GM21723 (cell line): ENCODE data around the gene ABL1.
A peak's percentile ranks its signal among the peaks of the same experiment; 100 is the strongest.

Source experiments
- ATAC-seq: cut with Tn5 transposase; IDR thresholded peaks from one replicate; pipeline ENCODE4 v1.9.1; 2021; ENCODE audit warnings: mild to moderate bottlenecking, moderate library complexity; ENCODE audit not compliant: unreplicated experiment

Gene ABL1

DNA sequence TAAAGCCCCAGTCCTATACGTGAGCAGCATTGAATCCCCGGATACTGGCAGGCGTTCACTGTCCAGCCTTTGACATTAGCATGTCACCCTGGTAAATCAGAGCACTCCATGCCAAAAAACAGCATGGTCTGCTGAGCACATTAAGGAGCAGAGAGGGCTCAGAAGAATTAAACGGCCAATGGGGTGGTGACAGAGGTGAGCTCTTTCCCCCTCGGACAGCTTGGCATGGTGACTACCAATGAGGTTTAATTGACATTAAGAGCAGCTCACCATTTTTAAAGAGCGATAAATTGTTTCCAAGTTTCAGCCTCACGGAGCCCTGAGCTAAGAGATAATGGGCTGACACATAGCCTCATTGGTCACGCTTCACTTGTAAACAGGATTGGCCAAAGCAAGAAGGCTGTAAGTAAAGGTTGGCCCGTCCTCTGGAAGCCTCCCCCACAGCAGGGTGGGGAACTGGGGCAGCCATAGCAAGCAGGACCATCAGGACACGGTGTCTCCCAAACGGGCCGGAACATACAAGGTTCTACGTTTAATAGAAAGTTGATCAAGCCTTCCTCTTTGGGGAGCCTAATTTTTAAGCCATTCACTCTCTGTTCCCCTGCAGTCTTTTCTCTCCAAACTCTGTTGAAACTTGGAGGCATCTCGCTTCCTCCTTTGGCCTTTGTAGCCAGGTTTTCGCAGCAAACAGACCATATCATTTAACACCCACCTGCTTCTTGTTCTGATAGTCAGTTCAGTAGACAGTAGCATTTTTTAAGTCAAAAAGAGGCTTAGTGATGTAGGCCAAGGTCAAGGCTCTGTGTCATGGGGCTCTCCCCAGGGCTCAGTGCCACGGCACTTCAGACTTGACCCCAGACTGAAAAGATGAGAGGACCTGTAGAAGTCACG, 35.7 kb downstream of the ABL1 start:
- ATAC-seq: peak; percentile 81

DNA sequence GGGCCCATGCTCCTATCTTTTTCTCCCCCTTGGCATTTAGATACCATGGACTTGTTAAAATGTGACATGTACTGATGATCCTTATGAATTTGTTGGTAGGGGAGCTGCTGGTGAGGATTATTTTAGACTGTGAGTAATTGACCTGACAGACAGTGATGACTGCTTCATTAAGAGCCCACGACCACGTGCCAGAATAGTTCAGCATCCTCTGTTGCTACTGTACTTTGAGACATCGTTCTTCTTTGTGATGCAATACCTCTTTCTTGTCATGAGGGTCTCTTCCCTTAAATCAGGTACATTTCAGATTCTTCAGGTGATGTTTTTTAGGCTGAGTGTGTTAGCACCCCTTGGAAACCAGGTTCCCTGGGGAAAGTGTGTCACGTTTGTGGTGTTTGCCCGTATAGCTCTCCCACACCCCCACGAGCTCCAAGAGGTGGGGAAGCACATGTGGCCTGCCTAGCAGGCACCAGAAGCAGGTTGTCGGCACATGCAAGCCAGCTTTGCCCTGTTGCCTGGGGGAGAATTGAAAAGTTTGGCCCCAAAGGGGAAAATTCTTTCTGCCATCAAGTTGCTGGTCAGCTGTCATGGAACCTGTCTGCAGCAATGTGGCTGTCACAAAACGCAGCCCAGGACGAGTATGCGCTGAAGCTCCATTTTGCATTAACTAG, 36.5 kb downstream of the ABL1 start:
- no peak for ATAC-seq

DNA sequence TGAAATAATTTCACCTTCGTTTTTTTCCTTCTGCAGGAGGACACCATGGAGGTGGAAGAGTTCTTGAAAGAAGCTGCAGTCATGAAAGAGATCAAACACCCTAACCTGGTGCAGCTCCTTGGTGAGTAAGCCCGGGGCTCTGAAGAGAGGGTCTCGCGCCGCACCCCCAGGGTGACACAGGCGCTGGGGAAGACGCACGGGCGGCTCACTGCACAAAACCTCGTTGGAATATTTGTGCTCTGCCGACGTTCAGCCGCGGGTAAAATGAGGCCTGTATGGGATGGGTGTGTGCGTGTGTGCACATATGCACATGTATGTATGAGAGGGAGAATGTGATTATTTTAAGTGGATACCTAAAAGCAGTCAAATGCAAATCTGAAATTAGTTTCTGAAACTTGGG, 37.0 kb downstream of the ABL1 start:
- ATAC-seq: no peak

DNA sequence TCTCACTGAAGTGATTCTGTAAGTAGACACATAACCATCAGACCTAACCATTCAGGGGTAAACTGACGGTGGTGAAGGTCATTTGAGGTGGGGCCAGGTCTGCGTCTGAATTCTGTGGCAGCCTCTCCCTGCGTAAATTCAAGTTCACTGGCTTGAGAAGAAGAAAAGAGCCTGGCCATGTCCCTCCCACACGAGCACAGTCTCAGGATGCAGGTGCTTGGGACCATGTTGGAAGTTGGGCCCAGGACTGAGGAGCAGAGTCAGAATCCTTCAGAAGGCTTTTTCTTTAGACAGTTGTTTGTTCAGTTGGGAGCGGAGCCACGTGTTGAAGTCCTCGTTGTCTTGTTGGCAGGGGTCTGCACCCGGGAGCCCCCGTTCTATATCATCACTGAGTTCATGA, 37.5 kb downstream of the ABL1 start:
- no peak for ATAC-seq

DNA sequence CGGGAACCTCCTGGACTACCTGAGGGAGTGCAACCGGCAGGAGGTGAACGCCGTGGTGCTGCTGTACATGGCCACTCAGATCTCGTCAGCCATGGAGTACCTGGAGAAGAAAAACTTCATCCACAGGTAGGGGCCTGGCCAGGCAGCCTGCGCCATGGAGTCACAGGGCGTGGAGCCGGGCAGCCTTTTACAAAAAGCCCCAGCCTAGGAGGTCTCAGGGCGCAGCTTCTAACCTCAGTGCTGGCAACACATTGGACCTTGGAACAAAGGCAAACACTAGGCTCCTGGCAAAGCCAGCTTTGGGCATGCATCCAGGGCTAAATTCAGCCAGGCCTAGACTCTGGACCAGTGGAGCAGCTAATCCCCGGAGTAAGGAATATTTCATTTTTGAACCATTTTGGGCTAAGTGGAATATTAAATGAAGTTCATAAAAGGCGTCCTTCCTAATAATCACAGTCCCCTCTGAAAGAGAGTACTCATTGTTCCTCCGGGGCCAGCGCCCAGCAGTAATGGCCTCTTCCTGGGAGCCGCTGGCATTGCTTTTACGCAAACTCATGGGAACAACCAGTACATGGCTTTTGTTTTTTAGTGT, 38.0 kb downstream of the ABL1 start:
- no peak for ATAC-seq

DNA sequence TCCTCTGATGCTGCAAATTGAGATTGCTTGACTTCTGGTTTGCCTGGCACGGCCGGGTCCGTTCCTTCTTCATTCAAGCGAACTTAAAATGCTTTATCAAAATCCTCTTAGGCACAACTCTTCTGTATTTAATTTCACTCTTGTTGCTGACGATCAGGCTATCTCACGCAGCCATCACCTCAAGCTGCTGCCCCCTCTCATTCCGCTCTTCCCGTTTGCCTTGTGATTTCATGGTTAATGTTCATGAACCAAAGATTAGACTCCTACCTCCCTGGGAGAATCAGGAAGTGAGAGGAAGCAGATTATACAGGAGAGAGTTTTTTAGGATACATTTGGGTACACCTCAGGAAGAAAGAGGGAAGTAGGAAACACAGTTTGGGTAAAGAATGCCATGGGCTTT, 38.9 kb downstream of the ABL1 start:
- ATAC-seq: no peak

DNA sequence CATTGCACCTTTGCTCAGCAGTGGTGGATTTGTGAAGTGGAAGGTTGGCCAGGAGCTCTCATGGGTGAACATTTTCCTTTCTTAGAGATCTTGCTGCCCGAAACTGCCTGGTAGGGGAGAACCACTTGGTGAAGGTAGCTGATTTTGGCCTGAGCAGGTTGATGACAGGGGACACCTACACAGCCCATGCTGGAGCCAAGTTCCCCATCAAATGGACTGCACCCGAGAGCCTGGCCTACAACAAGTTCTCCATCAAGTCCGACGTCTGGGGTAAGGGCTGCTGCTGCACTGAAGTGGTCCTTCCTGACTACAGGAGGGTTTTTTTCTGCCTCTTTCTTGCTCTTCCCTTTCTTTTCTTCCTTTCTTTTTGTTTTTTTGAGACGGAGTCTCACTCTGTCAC, 39.7 kb downstream of the ABL1 start:
- ATAC-seq: no peak

DNA sequence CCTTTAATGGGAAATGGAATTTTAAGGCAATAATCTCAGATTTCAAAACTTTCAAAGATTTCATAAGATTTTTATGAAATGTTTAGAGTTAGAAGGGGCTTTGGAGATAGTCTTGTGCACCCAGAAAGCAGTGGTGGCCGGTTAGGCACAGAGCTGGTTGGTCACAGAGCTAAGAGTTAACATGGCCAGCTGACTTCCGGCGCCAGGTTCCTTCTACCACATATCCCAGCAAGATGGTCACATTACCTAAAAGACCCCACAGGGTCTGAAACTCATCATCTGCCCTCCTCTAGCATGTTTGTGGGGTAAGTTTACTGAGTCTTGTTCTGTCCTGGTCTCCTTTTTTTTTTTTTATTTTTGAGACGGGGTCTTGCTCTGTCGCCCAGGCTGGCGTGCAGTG, 42.2 kb downstream of the ABL1 start:
- ATAC-seq: no peak

DNA sequence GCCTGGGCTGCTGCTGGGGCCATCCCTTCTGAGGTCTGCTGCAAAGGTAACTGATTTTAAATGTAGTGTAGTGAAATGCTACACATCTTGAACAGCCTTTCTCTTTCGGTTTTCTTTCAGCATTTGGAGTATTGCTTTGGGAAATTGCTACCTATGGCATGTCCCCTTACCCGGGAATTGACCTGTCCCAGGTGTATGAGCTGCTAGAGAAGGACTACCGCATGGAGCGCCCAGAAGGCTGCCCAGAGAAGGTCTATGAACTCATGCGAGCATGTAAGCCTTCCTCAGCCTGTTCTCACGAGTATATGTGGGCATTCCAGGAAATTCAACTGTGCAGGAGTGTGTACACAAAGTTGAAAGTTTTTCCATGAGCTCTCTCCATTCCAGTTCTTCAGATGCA, 43.2 kb downstream of the ABL1 start:
- no peak for ATAC-seq

DNA sequence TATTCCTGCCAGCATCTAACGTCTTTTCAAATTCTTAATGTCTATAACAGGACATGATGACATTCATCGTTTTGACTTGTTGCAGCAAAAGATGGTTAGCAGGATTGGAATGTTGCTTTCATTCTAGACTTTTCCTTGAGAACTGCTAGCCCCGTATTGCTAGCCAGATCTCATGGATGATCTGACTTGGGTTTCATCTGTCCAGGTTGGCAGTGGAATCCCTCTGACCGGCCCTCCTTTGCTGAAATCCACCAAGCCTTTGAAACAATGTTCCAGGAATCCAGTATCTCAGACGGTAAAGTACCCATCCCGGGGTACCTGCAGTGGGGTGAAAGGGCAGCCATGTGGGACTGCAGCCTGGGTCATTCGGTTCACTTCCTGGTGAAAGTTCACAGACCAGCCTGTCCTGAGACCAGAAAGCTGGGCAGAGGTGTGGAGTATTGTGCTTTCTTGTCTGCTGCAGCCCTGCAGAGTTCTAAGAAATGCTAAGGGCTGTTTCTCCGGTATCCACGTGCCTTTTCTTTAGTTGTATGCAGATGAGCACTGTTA, 44.9 kb downstream of the ABL1 start:
- no peak for ATAC-seq

DNA sequence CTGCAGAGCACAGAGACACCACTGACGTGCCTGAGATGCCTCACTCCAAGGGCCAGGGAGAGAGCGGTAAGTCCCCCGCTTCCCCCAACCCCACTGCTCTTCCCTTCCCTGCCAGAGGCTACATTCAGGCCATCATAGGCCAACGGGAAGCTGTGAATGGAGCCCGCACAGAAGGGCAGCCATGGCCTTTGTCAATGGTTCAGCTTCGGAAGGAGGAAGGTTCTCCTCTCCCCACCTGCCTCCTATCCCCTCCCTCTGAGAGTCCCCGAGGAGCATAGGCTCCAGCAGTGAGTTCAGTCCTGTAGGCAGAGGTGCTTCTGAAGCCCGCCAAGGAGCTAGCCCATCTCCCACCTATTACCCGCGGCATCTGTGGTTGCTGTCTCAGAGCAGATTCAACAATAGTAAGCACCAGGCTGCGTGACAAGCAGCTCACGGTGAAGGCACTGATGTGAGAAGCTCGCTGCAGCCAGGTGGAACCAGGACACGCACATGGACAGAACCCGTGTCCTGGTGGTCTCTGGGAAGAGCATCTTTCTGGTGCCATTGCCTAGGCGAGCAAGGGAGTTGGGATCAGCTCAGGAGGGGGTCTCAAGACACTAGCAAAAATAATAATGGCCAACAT, 45.7 kb downstream of the ABL1 start:
- ATAC-seq: no peak

DNA sequence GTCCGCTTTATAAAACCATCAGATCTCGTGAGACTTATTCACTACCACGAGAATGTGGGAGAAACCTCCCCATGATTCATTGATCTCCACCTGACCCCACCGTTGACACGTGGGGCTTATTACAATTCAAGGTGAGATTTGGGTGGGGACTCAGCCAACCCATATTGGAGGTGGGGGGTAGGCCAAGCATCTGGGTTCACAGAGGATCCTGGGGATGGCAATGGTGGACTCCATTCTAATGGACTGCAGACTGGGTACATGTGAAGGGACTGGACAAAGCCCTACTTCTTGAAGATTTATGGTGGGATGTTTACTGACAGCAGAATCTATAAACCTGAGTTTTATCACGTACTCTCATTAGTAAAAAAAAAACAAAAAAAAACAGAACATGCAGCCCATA, 46.5 kb downstream of the ABL1 start:
- ATAC-seq: no peak

DNA sequence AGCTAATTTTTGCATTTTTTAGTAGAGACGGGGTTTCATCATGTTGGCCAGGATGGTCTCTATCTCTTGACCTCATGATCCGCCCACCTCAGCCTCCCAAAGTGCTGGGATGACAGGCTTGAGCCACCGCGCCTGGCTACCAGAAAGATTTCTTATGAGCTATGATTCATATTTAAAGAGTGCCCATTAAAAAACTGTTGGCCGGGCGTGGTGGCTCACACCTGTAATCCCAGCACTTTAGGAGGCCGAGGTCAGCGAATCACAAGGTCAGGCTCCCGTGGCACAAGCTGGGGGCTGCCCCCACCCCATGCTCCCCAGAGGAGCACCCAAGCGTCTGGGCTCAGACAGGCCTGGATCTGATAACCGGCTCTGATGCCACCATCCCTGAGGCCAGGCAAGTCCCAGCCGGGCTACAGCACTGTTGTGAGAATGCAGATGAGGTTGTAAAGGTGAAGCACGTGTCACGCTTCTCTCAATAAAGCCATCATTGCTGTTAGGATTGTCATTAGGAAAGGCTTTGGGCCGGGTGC, 47.7 kb downstream of the ABL1 start:
- ATAC-seq: no peak

DNA sequence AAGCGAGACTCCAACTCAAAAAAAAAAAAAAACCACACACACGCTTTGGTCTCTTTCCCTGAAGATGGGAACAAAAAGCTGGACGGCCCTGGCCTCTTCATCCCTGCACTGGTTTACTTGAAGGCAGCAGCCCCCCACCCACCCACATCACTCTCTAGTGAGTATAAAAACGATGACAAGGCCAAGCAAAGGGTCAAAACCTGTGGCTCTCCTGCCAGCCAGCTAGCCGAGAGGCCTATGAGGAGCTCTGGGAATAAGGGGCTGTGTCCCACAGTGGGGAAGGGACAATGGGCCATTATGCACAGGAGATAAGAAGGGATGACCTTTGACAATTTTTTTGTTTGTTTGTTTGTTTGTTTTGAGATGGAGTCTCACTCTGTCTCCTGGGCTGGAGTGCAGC, 48.4 kb downstream of the ABL1 start:
- ATAC-seq: no peak

DNA sequence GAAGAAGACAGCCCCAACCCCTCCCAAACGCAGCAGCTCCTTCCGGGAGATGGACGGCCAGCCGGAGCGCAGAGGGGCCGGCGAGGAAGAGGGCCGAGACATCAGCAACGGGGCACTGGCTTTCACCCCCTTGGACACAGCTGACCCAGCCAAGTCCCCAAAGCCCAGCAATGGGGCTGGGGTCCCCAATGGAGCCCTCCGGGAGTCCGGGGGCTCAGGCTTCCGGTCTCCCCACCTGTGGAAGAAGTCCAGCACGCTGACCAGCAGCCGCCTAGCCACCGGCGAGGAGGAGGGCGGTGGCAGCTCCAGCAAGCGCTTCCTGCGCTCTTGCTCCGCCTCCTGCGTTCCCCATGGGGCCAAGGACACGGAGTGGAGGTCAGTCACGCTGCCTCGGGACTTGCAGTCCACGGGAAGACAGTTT, 49.1 kb downstream of the ABL1 start:
- no peak for ATAC-seq

DNA sequence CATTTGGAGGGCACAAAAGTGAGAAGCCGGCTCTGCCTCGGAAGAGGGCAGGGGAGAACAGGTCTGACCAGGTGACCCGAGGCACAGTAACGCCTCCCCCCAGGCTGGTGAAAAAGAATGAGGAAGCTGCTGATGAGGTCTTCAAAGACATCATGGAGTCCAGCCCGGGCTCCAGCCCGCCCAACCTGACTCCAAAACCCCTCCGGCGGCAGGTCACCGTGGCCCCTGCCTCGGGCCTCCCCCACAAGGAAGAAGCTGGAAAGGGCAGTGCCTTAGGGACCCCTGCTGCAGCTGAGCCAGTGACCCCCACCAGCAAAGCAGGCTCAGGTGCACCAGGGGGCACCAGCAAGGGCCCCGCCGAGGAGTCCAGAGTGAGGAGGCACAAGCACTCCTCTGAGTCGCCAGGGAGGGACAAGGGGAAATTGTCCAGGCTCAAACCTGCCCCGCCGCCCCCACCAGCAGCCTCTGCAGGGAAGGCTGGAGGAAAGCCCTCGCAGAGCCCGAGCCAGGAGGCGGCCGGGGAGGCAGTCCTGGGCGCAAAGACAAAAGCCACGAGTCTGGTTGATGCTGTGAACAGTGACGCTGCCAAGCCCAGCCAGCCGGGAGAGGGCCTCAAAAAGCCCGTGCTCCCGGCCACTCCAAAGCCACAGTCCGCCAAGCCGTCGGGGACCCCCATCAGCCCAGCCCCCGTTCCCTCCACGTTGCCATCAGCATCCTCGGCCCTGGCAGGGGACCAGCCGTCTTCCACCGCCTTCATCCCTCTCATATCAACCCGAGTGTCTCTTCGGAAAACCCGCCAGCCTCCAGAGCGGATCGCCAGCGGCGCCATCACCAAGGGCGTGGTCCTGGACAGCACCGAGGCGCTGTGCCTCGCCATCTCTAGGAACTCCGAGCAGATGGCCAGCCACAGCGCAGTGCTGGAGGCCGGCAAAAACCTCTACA, 49.8 kb downstream of the ABL1 start:
- no peak for ATAC-seq

DNA sequence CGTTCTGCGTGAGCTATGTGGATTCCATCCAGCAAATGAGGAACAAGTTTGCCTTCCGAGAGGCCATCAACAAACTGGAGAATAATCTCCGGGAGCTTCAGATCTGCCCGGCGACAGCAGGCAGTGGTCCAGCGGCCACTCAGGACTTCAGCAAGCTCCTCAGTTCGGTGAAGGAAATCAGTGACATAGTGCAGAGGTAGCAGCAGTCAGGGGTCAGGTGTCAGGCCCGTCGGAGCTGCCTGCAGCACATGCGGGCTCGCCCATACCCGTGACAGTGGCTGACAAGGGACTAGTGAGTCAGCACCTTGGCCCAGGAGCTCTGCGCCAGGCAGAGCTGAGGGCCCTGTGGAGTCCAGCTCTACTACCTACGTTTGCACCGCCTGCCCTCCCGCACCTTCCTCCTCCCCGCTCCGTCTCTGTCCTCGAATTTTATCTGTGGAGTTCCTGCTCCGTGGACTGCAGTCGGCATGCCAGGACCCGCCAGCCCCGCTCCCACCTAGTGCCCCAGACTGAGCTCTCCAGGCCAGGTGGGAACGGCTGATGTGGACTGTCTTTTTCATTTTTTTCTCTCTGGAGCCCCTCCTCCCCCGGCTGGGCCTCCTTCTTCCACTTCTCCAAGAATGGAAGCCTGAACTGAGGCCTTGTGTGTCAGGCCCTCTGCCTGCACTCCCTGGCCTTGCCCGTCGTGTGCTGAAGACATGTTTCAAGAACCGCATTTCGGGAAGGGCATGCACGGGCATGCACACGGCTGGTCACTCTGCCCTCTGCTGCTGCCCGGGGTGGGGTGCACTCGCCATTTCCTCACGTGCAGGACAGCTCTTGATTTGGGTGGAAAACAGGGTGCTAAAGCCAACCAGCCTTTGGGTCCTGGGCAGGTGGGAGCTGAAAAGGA, 50.7 kb downstream of the ABL1 start:
- ATAC-seq: no peak

DNA sequence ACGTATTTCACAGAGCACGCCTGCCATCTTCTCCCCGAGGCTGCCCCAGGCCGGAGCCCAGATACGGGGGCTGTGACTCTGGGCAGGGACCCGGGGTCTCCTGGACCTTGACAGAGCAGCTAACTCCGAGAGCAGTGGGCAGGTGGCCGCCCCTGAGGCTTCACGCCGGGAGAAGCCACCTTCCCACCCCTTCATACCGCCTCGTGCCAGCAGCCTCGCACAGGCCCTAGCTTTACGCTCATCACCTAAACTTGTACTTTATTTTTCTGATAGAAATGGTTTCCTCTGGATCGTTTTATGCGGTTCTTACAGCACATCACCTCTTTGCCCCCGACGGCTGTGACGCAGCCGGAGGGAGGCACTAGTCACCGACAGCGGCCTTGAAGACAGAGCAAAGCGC, 51.9 kb downstream of the ABL1 start:
- no peak for ATAC-seq
